KBM-7 (cell line): ENCODE results near the gene ATRX.
"Not testable (repeated sequence)": the region's sequence is repeated elsewhere in the genome, so short reads cannot be mapped to it uniquely, and the experiment has no call there.

ENCODE experiments used
- DNase-seq: peaks from one replicate; pipeline ENCODE4 v3.0.0-alpha.2; 2015
- in situ Hi-C: fragments of 300-500 bp; cut with MboI; formaldehyde crosslinking; loops from 2 replicates; pipeline ENCODE4 v1.14.3; 2020; ENCODE audit warnings: low sequenced_read_pairs, low pct_unique_long_range_greater_than_20kb, mixed read lengths

The ATRX gene

GRCh38 chrX:77740376-77740905, 45.6 kb downstream of the ATRX start:
- no peak for DNase-seq
- in situ Hi-C loops = no loop called here

- in situ Hi-C loops = no loop called here
These were observed 52.7 kb downstream of the ATRX start for GRCh38 chrX:77733342-77733741.

GRCh38 chrX:77731821-77732419, 54.1 kb downstream of the ATRX start:
- in situ Hi-C loops = no loop called here
- no peak for DNase-seq

More at GRCh38 chrX:77733342-77733741, 52.7 kb downstream of the ATRX start:
- DNase-seq = no peak

GRCh38 chrX:77726095-77726494, 59.9 kb downstream of the ATRX start:
- in situ Hi-C loops = not testable (repeated sequence)

GRCh38 chrX:77723681-77724080, 62.3 kb downstream of the ATRX start:
- in situ Hi-C loops = no loop called here

More at GRCh38 chrX:77726095-77726494, 59.9 kb downstream of the ATRX start:
- not testable (repeated sequence) for DNase-seq

GRCh38 chrX:77719388-77719787, 66.6 kb downstream of the ATRX start:
- in situ Hi-C loops = no loop called here

More at GRCh38 chrX:77723681-77724080, 62.3 kb downstream of the ATRX start:
- no peak for DNase-seq

GRCh38 chrX:77704881-77705280, 81.1 kb downstream of the ATRX start:
- in situ Hi-C loops = no loop called here
- no peak for DNase-seq

More at GRCh38 chrX:77719388-77719787, 66.6 kb downstream of the ATRX start:
- no peak for DNase-seq

GRCh38 chrX:77698242-77698641, 87.8 kb downstream of the ATRX start:
- in situ Hi-C loops = no loop called here
- DNase-seq = no peak

- in situ Hi-C loops = no loop called here
- no peak for DNase-seq
These were observed 91.5 kb downstream of the ATRX start for GRCh38 chrX:77694491-77694890.

GRCh38 chrX:77693594-77693993, 92.4 kb downstream of the ATRX start:
- in situ Hi-C loops = no loop called here
- no peak for DNase-seq

GRCh38 chrX:77691916-77692315, 94.1 kb downstream of the ATRX start:
- in situ Hi-C loops = no loop called here
- no peak for DNase-seq

- in situ Hi-C loops = no loop called here
- DNase-seq = no peak
These were observed 96.6 kb downstream of the ATRX start for GRCh38 chrX:77689376-77689775.

GRCh38 chrX:77685683-77686082, 100.3 kb downstream of the ATRX start:
- in situ Hi-C loops, DNase-seq: not testable (repeated sequence)

GRCh38 chrX:77679144-77679543, 106.9 kb downstream of the ATRX start:
- in situ Hi-C loops = no loop called here

GRCh38 chrX:77675986-77676385, 110.0 kb downstream of the ATRX start:
- DNase-seq = no peak
- in situ Hi-C loops = no loop called here

More at GRCh38 chrX:77679144-77679543, 106.9 kb downstream of the ATRX start:
- no peak for DNase-seq

- DNase-seq = peak; percentile 68
- in situ Hi-C loops = no loop called here
These were observed 117.4 kb downstream of the ATRX start for GRCh38 chrX:77668391-77669237.

GRCh38 chrX:77658886-77659285, 127.1 kb downstream of the ATRX start:
- no peak for DNase-seq
- in situ Hi-C loops = no loop called here

- in situ Hi-C loops = no loop called here
- no peak for DNase-seq
These were observed 133.9 kb downstream of the ATRX start for GRCh38 chrX:77652095-77652494.

GRCh38 chrX:77640702-77641101, 145.3 kb downstream of the ATRX start:
- no peak for DNase-seq
- in situ Hi-C loops = no loop called here

- no peak for DNase-seq
- in situ Hi-C loops = no loop called here
These were observed 146.2 kb downstream of the ATRX start for GRCh38 chrX:77639820-77640219.
